Erythroblast (primary cell): ENCODE measurements around the gene KRT9.
"Not testable (repeated sequence)": the region's sequence is repeated elsewhere in the genome, so short reads cannot be mapped to it uniquely, and the experiment has no call there.

Source experiments
- DNase-seq, 2 experiments: peaks; one replicate each; lab custom pipeline; 2025; lab: John Stamatoyannopoulos, UW
- GATA1 ChIP-seq: IDR thresholded peaks from 2 replicates; pipeline ENCODE4 v1.6.1; 2011; ENCODE audit warnings: low read depth, mild to moderate bottlenecking, control low read depth, low read length, moderate library complexity
- POLR2A ChIP-seq: IDR thresholded peaks from 2 replicates; pipeline ENCODE4 v1.6.1; 2011; ENCODE audit warnings: mild to moderate bottlenecking, low read length

The KRT9 gene, protein sequence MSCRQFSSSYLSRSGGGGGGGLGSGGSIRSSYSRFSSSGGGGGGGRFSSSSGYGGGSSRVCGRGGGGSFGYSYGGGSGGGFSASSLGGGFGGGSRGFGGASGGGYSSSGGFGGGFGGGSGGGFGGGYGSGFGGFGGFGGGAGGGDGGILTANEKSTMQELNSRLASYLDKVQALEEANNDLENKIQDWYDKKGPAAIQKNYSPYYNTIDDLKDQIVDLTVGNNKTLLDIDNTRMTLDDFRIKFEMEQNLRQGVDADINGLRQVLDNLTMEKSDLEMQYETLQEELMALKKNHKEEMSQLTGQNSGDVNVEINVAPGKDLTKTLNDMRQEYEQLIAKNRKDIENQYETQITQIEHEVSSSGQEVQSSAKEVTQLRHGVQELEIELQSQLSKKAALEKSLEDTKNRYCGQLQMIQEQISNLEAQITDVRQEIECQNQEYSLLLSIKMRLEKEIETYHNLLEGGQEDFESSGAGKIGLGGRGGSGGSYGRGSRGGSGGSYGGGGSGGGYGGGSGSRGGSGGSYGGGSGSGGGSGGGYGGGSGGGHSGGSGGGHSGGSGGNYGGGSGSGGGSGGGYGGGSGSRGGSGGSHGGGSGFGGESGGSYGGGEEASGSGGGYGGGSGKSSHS

GRCh38 chr17:41571561-41572434 lies at the start of gene KRT9:
KRT9 (minus strand) TSS chr17:41572059; CDS start chr17:41571992, 67 bp downstream.
- DNase-seq: no peak
- no peak for TF ChIP-seq GATA1
- TF ChIP-seq POLR2A: no peak

GRCh38 chr17:41621435-41621817 lies 49.6 kb upstream of the KRT9 start:
- not testable (repeated sequence) for DNase-seq

- no peak for TF ChIP-seq POLR2A
- no peak for DNase-seq
These were observed 49.0 kb upstream of the KRT9 start for GRCh38 chr17:41620583-41621434.

GRCh38 chr17:41619927-41620582 lies 48.2 kb upstream of the KRT9 start:
- not testable (repeated sequence) for DNase-seq

DNA sequence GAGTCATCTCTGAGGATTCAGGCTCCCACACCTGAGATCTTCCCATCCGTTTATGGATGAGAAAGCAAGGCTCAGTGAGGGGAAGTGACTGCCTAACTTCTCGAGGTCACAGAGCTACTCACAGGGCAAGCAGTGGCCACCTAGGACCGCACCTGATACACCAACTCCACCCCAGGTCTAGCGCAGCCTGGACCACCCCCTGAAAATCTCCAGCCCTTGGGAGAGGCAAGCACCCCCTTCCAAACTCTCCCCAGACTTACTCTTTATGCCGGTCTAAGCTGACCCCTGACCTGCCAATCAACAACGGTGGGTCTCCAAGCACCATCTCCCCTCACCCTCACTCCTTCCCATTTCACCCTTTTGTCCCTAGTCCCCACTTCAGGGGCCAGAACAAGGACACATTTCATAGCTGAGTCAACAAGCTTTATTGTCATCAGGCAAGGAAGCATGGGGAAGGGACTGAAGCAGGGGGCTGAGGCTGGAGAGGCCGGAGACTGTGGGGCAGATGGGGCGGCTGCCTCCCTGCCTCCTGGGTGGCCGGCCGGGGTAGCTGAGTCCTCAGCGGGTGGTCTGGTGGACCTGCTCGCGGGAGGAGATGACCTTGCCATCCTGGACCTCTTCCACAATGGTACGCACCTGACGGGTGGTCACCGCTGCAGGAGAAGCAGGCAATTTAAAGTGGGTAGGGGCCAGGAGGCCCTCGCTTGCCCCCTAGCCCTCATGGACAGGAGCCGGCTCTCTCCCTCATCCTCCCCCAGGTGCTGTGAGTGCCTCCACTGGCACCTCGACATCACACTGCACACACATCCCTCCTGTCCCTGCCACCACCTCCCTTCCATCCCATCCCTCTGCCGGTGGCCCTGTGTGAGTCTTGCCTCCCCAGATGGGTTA lies 47.4 kb upstream of the KRT9 start:
- TF ChIP-seq GATA1: no peak
- no peak for TF ChIP-seq POLR2A
- no peak for DNase-seq

GRCh38 chr17:41618341-41619035 lies 46.6 kb upstream of the KRT9 start:
- no peak for DNase-seq
- TF ChIP-seq GATA1 (no peak), POLR2A (no peak)

DNA sequence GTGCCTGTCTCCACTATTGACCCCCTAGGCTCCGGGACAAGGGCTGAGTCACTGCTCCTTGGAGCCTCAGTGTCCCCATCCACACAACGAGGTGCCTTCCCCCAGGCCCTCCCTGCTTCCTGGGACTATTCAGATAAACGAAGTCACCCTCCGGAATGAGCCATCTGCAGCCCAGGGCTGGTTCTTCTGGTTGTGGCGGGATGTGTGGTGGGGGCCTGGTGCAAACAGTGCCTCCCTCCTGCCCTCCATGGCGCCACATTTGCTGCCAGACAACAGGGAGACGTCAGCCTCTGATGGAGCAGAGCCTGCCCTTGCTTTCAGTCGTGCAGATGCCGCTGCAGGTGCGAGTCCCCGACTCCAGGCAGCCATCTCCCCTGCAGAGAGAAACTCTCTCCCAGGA lies 45.8 kb upstream of the KRT9 start:
- DNase-seq: no peak
- no peak for TF ChIP-seq GATA1
- TF ChIP-seq POLR2A: no peak

DNA sequence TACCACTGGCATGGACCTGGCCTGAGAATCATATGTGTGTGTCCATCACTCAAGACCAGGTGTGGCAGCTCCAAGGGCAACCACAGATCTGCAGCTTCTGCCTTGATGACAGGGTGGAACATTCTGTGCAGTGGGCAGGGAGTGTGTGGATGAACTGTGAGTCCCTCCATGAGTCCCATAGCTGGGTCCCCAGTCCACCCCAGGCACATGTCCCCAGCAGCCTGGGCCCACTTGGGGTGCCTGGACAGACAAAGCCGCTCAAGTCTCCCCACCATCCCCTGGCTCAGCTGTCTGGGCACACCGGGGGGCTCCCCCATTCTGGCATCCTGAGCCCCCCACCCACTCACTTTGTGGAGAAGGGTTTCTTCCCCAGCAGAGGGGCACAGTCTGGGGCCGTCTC lies 45.3 kb upstream of the KRT9 start:
- DNase-seq: no peak
- TF ChIP-seq POLR2A (no peak), GATA1 (no peak)

- DNase-seq: not testable (repeated sequence)
These were observed 44.6 kb upstream of the KRT9 start for GRCh38 chr17:41616486-41616885.

GRCh38 chr17:41615454-41615853 lies 43.6 kb upstream of the KRT9 start:
- TF ChIP-seq POLR2A (no peak), GATA1 (no peak)
- DNase-seq: no peak

- not testable (repeated sequence) for DNase-seq
These were observed 42.9 kb upstream of the KRT9 start for GRCh38 chr17:41614767-41615166.

DNA sequence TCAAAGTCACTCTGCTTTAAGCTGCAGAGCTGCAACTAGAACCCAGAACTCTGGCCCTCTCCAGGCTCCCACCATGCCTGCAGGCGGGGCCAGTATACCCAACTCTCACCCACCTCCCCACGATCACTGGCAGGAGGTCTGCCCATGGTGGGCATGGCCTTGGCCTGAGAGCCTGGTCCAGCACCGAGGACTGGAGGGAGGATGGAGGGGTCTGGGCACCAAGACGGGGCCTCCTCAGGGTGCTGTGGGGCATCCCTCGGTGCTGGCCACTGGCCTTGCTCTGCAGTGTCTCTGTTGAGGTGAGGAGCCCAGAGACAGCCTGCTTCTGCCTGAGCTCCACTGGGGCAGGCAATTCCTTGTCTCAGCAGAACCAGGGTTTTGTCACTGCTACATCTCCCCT lies 42.2 kb upstream of the KRT9 start:
- no peak for DNase-seq
- TF ChIP-seq GATA1 (no peak), POLR2A (no peak)
